Endodermal cell (in vitro differentiated cells): ENCODE data around the gene CHGA. TPM values are rescaled to one million over a fixed set of nuclear protein-coding genes. Genes with fewer than 3 reads are reported as not detected.
A peak's percentile ranks its signal among the peaks of the same experiment; 100 is the strongest.

Source experiments
- DNase-seq: peaks from one replicate; pipeline ENCODE4 v3.0.0-alpha.2; 2017
- H3K27ac ChIP-seq: 2 replicates; pipeline ENCODE4 v1.5.1; 2013; ENCODE audit warnings: mild to moderate bottlenecking, low read depth, low read length, moderate library complexity
- H3K27me3 ChIP-seq: 2 replicates; pipeline ENCODE4 v1.6.1; 2013; ENCODE audit warnings: mild to moderate bottlenecking, low read length, moderate library complexity; ENCODE audit not compliant: insufficient read depth, control insufficient read depth, poor library complexity, severe bottlenecking
- H3K36me3 ChIP-seq: 2 replicates; pipeline ENCODE4 v1.7.0; 2013; ENCODE audit warnings: mild to moderate bottlenecking, low read length, moderate library complexity; ENCODE audit not compliant: control insufficient read depth, insufficient read depth
- H3K4me1 ChIP-seq: one replicate; pipeline ENCODE4 v1.7.0; 2013; ENCODE audit warnings: low read length; ENCODE audit not compliant: control insufficient read depth, insufficient read depth
- H3K4me3 ChIP-seq: 2 replicates; pipeline ENCODE4 v1.5.1; 2013; ENCODE audit warnings: mild to moderate bottlenecking, low read length, moderate library complexity
- H3K9ac ChIP-seq: 2 replicates; pipeline ENCODE4 v1.6.1; 2013; ENCODE audit warnings: mild to moderate bottlenecking, low read length, moderate library complexity; ENCODE audit not compliant: poor library complexity, severe bottlenecking; ENCODE audit errors: extremely low read depth
- H3K9me3 ChIP-seq: 2 replicates; pipeline ENCODE4 v1.6.1; 2013; ENCODE audit warnings: mild to moderate bottlenecking, low read length, moderate library complexity; ENCODE audit not compliant: control insufficient read depth
- H3K27ac Mint-ChIP-seq: 2 replicates; pipeline ENCODE4 v1.8.0; 2020; ENCODE audit warnings: mixed read lengths
- H3K27me3 Mint-ChIP-seq: 2 replicates; pipeline ENCODE4 v1.8.0; 2021; ENCODE audit warnings: mild to moderate bottlenecking, mixed read lengths; ENCODE audit not compliant: insufficient read depth
- H3K36me3 Mint-ChIP-seq: 2 replicates; pipeline ENCODE4 v1.8.0; 2020; ENCODE audit warnings: low read depth, mixed read lengths
- H3K4me1 Mint-ChIP-seq: 2 replicates; pipeline ENCODE4 v1.8.0; 2020; ENCODE audit warnings: mixed read lengths
- H3K4me3 Mint-ChIP-seq: 2 replicates; pipeline ENCODE4 v1.8.0; 2020; ENCODE audit warnings: mild to moderate bottlenecking, moderate library complexity, mixed read lengths
- H3K9me3 Mint-ChIP-seq: 2 replicates; pipeline ENCODE4 v1.8.0; 2020; ENCODE audit warnings: mild to moderate bottlenecking, mixed read lengths
- CTCF ChIP-seq: fragments of 200-600 bp; sonication (generic); conservative IDR thresholded peaks from 2 replicates; pipeline ENCODE4 v1.5.0; 2021; ENCODE audit warnings: antibody characterized with exemption, mild to moderate bottlenecking
- WGBS, 2 experiments: methylation state at CpG; one replicate each; pipeline versions ENCODE4 v1.1.5 to v1.1.7; 2013; ENCODE audit warnings: missing lambda C conversion rate in 2 of 2, mixed read lengths in 1 of 2; ENCODE audit not compliant: insufficient coverage in 1 of 2, insufficient read length in 1 of 2; 5-methylcytosine and 5-hydroxymethylcytosine counted together
- total RNA-seq, 2 donors: library from RNA; stranded (reverse); fragmentation: NEBNext Ultra II Directional in 1 of 2; extraction: Animal tissue kit (Norgen Biotek cat#: 25700) in 1 of 2; gene quantifications; 2 replicates in 1 of 2; 3 replicates in 1 of 2; pipeline ENCODE4 v1.2.1, GENCODE V29; 2021

The CHGA gene
- total RNA-seq, 2 donors from 2014 or later = 4.6 TPM

- Histone ChIP-seq H3K27me3 (no peaks in the 10 kb centered on the region), H3K4me3 (no peak overlapping the region), H3K36me3 (no peaks in the 10 kb centered on the region), H3K4me1 (no peaks in the 10 kb centered on the region), H3K9me3 (peaks cover 9% of the 10 kb centered on the region), H3K27ac (no peak overlapping the region), H3K9ac (no peak overlapping the region)
- WGBS, 2 experiments = 91 to 95% methylated on average over 4 to 10 of the region's 10 CpGs
- Mint-ChIP-seq H3K27ac (no peak overlapping the region), H3K36me3 (peaks cover 11% of the 10 kb centered on the region), H3K9me3 (peaks cover 13% of the 10 kb centered on the region), H3K27me3 (no peaks in the 10 kb centered on the region), H3K4me1 (peaks cover 3% of the 10 kb centered on the region), H3K4me3 (no peak overlapping the region)
- TF ChIP-seq CTCF = no peak
- DNase-seq = no peak
Measured at GRCh38 chr14:92969430-92969829, 46.5 kb downstream of the CHGA start.

GRCh38 chr14:92969871-92970270 lies 46.9 kb downstream of the CHGA start:
- WGBS, 2 experiments = 85 to 94% methylated on average over 6 to 12 of the region's 12 CpGs
- Histone ChIP-seq H3K9me3 (peaks cover 6% of the 10 kb centered on the region), H3K27me3 (no peaks in the 10 kb centered on the region), H3K4me3 (no peak overlapping the region), H3K36me3 (no peaks in the 10 kb centered on the region), H3K27ac (no peak overlapping the region), H3K4me1 (no peaks in the 10 kb centered on the region), H3K9ac (no peak overlapping the region)
- no peak for DNase-seq
- Mint-ChIP-seq H3K27ac (no peak overlapping the region), H3K4me3 (no peak overlapping the region), H3K9me3 (peaks cover 10% of the 10 kb centered on the region), H3K36me3 (peaks cover 11% of the 10 kb centered on the region), H3K27me3 (no peaks in the 10 kb centered on the region), H3K4me1 (peaks cover 3% of the 10 kb centered on the region)
- peak; percentile 15 for TF ChIP-seq CTCF

- Mint-ChIP-seq H3K36me3 (peaks cover 8% of the 10 kb centered on the region), H3K27ac (no peak overlapping the region), H3K9me3 (peaks cover 6% of the 10 kb centered on the region), H3K4me3 (no peak overlapping the region), H3K4me1 (peaks cover 3% of the 10 kb centered on the region), H3K27me3 (no peaks in the 10 kb centered on the region)
- no peak overlapping the region for H3K9ac ChIP-seq
- no peak overlapping the region for H3K4me3 ChIP-seq
- H3K27me3 ChIP-seq = no peaks in the 10 kb centered on the region
- no peaks in the 10 kb centered on the region for H3K36me3 ChIP-seq
- no peak overlapping the region for H3K27ac ChIP-seq
- no peak for DNase-seq
- 80 to 85% methylated on average over 5 to 12 of the region's 12 CpGs for WGBS, 2 experiments
- H3K4me1 ChIP-seq = no peaks in the 10 kb centered on the region
- H3K9me3 ChIP-seq = peaks cover 2% of the 10 kb centered on the region
- no peak for TF ChIP-seq CTCF
Measured at GRCh38 chr14:92970271-92970670, 47.3 kb downstream of the CHGA start.
